ENCODE results near the gene BCAR3.

DNA sequence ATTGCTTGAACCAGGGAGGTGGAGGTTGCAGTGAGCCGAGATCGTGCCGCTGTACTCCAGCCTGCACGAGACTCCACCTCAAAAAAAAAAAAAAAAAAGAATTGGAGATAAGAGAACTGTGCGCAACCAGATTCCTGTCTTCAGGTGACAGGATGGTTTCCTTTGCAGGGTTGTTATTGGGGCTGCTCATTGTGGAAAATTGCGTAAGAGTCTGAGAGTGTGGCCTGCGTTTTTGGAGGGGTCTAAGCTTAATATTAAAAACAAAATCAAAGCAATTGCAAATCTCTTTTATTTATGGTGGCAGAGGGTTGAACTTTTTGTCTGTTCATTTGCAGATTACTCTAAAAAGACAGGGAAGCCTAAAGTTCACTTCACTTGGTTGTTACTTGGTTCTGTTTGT, 36.0 kb upstream of the BCAR3 start:
- TF ChIP-seq CTCF (IDR thresholded peaks at IDR 0.05) (no peak), ZFX (IDR thresholded peaks at IDR 0.05; ENCODE audit: borderline replicate concordance) (no peak)

Data from 22Rv1 (cell line).